ENCODE results near the gene PRKG1.

DNA sequence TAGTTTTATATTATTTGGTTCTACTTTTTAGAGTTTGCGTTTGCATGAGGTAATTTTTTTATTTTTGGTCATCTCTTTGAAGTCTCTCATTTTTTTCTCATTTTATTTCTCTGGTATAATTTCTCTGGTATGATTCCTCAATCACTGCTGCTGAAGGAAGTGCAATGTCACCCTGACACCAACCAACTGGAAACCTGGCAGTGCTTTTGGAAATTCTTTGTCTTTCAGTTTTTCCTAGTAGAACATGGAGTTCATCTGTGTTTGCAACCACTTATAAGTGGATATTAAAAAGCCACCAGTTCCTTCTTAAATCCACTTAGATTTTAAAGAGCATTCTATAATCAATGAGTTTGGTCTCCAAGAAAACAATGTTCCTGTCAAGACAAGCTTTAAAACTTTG, 291.8 kb downstream of the PRKG1 start:
- TF ChIP-seq CTCF (IDR thresholded peaks at IDR 0.05; ENCODE audit: borderline replicate concordance, extremely low read depth, low read length, poor library complexity, severe bottlenecking) (no peak), EZH2 (IDR thresholded peaks at IDR 0.05; ENCODE audit: borderline replicate concordance, low read depth, low read length, severe bottlenecking) (no peak)
